HG03575 (cell line): ENCODE measurements around the gene SRCAP.

Source experiments
- ATAC-seq: cut with Tn5 transposase; IDR thresholded peaks from one replicate; pipeline ENCODE4 v1.9.1; 2021; ENCODE audit not compliant: unreplicated experiment, insufficient number of reproducible peaks, low FRiP score; ENCODE audit errors: extremely low read depth

Gene SRCAP

DNA sequence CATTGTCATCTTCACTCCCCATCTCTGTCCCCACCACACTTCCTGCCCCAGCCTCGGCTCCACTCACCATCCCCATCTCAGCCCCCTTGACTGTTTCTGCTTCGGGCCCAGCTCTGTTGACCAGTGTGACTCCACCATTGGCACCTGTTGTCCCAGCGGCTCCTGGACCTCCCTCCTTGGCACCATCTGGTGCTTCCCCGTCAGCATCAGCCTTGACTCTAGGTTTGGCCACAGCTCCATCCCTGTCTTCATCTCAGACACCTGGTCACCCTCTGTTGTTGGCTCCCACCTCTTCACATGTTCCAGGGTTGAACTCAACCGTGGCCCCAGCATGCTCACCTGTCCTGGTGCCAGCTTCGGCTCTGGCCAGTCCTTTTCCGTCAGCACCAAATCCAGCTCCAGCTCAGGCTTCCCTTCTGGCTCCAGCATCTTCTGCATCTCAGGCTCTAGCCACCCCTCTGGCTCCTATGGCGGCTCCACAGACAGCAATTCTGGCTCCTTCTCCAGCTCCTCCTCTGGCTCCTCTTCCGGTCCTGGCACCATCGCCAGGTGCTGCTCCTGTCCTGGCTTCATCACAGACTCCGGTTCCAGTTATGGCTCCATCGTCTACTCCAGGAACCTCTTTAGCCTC lies 24.9 kb downstream of the SRCAP start:
- no peak for ATAC-seq

DNA sequence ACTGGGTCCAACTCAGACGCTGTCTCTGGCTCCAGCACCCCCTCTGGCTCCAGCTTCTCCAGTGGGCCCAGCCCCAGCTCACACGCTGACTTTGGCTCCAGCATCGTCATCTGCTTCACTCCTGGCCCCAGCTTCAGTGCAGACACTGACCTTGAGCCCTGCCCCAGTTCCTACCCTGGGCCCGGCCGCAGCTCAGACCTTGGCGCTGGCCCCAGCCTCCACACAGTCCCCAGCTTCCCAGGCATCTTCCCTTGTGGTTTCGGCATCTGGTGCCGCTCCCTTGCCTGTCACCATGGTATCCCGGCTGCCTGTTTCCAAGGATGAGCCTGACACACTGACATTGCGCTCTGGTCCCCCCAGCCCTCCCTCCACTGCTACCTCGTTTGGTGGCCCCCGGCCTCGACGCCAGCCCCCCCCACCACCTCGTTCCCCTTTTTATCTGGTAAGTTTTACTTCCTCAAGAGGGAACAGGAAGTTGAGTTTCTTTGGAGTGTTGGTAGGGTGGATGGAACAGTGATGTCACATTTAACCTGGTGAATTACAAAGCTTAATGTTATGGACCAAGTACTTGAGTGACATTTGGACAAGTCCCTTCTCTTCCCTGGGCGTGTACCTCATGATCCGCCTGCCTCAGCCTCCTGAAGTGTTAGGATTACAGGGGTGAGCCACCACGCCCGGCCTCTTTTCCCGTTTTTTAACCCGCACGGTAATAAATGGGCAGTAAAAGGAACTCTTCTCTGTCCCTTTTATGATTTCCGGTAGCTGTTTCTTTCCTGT lies 25.9 kb downstream of the SRCAP start:
- ATAC-seq: no peak

DNA sequence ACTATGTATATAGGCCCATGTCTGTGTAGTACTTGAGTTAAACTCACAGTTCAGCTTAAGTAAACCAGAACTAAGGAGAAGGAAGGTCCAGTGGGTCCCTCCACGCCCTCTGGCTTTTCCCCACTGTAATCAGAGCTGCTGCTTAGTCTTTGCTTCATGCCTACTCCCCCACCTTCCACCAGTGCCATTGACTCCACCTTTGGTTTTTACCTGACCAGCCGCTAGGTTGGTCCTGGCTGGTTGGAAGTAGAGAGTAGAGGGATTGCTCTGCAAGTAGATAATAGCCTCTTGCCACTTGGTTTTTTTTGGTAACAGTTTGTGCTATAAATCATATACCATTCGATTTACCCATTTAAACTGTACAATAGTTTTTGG lies 26.4 kb downstream of the SRCAP start:
- ATAC-seq: no peak

DNA sequence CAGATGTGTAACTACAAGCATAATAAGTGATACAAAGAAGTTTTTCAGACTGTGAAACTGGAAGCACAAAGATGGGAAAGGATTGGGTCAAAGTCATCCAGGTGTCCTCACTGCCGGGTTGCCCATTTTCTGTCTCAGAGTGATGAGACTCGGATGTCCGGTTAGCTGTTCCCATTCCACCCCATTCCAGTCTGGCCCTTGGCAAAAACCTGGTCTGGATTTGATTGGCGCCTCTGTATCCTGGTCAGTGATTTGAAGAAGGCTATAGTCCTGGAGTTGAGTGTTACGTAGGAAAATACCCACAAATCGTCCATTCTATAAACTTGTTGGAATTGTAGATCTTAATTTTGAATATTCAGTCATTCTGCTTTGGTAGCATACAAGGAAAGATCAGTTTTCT lies 29.4 kb downstream of the SRCAP start:
- ATAC-seq: no peak

DNA sequence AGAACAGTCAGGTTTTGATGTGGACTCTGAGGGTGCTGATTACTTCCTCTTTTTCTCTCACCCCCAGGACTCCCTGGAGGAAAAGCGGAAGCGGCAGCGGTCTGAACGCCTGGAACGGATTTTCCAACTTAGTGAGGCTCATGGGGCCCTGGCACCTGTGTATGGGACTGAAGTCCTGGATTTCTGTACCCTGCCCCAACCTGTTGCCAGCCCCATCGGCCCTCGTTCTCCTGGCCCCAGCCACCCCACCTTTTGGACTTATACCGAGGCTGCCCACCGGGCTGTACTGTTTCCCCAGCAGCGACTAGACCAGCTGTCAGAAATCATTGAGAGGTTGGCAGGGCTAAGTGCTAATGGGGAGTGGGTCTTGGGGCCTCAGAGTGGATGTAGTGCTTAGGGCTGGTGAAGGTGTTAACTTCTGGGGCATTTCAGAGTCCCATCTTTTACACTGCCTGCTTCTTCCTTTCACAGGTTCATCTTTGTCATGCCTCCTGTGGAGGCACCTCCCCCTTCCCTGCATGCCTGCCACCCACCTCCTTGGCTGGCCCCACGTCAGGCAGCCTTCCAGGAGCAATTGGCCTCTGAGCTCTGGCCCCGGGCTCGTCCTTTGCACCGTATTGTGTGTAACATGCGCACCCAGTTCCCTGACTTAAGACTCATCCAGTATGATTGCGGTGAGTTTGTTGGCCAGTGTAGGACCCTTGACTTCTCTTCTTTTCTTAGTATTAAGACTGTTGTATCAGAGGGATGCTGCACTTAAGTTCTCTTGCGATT lies 30.1 kb downstream of the SRCAP start:
- no peak for ATAC-seq

DNA sequence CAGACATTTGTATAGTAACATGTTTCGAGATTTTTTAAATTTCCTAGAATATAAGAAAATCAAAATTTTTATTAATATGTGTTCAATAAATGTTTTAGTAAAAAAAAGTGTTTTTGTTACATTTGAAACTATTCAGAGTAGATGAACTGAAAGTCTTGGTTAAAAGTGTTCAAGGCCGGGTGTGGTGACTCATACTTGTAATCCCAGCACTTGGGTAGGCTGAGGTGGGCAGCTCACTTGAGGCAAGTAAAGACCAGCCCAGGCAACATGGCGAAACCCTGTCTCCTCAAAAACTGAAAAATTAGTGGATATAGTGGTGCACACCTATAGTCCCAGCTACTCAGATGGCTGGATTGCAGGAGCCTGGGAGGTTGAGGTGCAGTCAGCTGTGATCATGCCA lies 32.4 kb downstream of the SRCAP start:
- ATAC-seq: no peak

DNA sequence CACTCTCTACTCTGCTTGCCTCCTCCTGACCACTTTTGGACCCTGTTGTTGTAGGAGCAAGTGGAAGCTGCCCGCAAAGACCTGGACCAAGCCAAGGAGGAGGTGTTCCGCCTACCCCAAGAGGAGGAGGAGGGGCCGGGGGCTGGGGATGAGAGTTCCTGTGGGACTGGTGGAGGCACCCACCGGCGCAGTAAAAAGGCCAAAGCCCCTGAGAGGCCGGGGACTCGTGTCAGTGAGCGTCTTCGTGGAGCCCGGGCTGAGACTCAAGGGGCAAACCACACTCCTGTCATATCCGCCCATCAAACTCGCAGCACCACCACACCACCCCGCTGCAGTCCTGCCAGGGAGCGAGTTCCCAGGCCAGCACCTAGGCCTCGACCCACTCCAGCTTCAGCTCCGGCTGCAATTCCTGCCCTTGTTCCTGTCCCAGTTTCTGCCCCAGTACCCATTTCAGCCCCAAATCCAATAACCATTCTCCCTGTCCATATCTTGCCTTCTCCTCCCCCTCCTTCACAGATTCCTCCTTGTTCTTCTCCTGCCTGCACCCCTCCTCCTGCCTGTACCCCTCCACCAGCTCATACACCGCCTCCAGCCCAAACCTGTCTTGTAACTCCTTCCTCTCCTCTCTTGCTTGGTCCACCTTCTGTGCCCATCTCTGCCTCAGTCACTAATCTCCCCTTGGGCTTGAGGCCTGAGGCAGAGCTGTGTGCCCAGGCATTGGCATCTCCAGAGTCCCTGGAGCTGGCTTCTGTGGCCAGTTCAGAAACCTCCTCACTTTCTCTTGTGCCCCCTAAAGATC lies 38.2 kb downstream of the SRCAP start:
- ATAC-seq: no peak

DNA sequence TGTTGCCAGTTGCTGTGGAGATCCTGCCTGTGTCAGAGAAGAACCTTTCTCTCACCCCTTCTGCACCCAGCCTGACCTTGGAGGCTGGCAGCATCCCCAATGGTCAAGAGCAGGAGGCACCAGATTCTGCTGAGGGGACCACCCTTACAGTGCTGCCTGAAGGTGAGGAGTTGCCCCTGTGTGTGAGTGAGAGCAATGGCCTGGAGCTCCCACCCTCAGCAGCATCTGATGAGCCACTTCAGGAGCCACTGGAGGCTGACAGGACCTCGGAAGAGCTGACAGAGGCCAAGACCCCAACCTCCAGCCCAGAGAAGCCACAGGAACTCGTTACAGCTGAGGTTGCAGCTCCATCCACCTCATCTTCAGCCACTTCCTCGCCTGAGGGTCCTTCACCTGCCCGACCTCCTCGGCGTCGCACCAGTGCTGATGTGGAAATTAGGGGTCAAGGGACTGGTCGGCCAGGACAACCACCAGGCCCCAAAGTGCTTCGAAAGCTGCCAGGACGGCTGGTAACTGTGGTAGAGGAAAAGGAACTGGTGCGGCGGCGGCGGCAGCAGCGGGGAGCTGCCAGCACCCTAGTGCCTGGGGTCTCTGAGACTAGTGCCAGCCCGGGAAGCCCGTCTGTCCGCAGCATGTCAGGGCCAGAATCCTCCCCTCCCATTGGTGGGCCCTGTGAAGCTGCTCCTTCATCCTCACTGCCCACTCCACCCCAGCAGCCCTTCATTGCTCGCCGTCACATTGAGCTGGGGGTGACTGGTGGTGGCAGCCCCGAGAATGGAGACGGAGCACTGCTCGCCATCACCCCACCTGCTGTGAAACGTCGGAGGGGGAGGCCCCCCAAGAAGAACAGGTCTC lies 39.0 kb downstream of the SRCAP start:
- no peak for ATAC-seq

DNA sequence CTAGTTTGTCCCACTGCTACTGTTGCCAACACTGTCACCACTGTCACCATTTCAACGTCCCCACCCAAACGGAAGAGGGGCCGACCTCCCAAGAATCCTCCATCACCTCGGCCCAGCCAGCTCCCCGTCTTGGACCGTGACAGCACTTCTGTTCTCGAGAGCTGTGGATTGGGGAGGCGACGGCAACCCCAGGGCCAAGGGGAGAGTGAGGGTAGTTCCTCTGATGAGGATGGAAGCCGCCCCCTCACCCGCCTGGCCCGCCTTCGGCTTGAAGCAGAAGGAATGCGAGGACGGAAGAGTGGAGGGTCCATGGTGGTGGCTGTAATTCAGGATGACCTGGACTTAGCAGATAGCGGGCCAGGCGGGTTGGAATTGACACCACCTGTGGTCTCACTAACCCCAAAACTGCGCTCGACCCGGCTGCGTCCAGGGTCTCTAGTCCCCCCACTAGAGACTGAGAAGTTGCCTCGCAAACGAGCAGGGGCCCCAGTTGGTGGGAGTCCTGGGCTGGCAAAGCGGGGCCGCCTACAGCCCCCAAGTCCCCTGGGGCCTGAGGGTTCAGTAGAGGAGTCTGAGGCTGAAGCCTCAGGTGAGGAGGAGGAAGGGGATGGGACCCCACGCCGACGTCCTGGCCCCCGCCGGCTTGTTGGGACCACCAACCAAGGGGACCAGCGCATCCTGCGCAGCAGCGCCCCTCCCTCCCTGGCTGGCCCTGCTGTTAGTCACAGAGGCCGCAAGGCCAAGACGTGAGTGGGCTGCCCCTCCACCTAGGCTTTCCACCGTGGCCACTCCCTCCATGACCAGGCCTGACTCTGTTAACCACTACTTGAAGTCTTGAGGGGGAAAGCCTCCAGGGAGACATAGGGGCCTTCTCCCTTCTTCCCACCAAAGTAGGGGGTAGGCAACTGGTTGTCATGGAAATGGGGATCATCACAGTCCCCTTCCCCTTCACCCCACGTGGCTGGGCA lies 40.3 kb downstream of the SRCAP start:
- no peak for ATAC-seq

DNA sequence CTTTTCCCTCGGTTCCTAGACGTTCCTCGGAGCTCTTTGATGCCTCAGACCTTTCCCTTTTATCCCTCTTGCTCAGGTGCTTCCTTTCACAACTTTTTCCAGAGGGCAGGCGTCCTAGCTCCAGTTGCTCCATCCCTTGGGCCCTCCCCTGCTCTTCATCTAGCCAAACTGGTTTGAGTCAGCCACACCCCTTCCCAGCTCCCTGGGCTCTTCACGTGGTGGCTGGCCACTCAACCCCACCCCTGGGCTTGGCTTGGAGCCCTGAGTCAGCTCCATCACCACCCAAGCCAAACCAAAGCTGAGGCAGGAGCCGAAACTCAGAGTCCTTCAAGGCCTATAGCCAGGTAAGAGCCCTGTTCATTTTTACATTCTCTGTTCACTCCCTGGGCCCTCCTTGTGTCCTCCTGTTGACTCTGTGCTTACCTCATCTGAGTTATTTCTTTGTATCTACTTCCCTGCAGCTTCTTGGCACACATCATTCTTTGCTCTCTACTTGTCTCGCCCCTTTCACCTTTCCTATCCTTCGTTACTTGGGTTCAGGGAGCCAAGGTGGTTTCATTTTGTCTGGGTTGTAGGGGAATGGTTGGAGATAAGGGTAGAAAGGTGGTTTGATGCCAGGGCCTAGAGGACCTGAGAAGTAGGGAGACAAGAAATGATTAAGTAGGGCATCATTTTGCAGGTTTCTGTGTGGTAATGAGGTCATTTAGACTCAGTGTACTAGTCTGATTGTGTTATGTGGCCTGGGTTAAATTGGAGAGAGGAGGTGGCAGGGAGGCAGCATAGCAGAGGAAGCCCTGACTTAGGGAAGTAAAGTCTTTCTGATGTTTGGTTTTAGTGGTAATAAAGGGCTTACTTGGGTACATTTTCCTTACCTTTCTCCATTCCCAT lies 41.6 kb downstream of the SRCAP start:
- ATAC-seq: no peak

DNA sequence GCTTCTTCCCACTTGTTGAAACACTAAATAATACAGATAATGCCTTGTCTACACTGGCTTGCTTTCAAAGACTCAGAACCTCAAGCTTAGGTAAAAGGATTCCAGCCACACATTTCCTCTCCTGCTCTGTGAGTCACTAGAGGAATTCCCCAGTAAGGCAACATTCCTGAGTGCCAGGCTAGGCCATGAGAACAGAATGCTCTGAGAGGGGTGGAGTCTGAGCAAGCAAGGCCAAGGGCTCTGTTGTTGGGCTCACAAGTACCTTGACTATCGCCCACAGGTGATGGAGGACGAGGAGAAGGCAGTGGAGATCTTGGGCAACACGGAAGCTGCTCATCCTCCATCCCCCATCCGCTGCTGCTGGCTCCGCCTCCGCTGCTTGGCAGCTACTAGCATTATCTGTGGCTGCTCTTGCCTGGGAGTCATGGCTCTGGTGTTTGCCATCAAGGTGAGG lies 42.5 kb downstream of the SRCAP start:
- no peak for ATAC-seq

DNA sequence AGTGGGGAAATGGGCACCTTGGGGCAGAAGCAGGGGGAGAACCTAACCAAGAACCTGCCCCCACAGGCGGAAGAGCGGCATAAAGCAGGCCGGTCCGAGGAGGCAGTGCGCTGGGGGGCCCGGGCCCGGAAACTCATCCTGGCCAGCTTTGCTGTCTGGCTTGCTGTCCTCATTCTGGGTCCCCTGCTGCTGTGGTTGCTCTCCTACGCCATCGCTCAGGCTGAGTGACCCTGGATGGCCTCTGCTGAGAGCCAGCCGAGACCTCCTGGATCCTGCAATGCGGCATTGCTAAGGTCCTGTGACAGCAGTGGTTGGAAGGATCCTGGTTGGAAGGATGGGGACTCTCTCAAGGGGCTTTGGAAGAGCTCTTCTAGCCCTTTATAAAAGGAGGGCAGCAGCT lies 44.7 kb downstream of the SRCAP start:
- ATAC-seq: no peak

DNA sequence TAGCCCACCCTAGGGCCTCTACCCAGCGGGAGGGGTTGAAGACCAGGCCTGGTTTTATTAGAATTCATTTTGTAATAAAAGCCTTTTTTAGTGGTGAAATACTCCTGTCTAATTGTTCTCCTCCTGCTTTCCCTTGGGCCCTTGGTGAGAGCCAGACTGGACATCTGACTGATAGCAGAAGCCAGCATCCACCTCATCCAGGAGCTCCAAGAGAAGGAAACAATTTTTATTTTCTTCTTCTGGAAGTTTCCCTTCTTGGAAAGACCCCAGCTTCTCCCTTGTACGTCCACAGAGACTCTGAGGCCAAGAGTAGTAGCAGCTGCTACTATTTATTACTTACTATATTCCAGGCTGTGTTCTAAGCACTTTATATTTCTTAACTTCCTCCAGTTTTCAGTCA lies 45.2 kb downstream of the SRCAP start:
- no peak for ATAC-seq

DNA sequence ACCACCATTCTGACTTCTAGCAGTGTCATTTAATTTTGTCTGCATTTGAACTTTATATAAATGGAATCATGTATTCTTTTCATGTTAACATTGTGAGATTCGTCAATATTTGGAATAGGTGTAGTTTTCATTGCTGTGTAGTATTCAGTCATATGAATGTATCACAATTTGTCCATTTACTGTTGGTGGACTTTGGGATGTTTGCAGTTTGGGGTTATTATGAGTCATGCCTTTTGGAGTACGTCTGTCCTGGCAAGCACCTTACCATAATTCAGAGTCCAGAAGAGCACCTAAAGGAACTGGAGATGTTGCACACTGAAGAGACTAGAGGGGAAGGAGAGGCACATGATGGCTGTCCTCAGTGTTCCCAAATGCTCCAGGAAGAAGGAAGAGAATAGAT lies 46.1 kb downstream of the SRCAP start:
- ATAC-seq: no peak

DNA sequence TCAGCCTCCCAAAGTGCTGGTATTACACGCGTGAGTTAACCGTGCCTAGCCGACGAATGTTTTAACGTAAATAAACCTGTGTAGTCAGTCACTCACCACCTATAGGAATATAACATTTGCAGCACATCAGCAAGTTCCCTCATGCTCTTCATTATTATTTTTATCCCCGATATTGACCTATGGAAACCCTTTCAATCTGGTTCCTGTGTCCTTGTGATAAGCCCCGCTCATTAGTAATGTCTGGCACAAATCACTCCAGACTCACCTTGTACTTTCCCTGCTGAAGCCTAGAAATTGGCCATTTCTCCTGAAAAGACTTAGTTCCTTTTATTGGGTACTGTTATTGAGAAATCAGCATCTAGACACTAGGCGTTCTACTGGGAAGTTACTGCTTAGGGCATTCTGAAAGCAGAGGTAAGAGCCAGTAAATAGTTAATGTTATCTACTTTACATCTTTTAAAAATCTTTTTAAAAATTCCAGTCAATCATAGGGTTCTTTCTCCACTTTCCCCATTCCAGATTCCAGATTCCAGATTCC lies 47.7 kb downstream of the SRCAP start:
- no peak for ATAC-seq

DNA sequence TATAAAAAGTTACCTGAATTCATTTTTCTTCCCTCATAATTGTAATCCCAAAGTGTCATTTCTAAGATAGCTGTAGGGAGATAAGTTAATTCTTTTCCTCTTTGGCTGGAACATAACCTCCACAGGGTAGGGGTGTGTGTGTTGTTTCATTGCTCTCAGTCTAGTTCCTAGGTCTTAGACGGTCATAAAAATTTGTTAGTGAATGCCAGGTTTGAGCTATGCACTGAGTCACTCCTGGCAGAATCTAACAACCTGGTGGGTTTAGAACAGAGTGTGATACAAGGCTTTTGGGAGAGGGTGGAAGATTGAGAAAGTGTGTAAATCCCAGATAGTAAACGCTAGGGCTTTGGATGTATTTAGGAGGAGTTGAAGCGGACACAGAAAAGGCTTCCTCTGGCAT lies 48.4 kb downstream of the SRCAP start:
- ATAC-seq: no peak
